Hepatic stellate cell (primary cell): ENCODE results near the gene MIPEP.

Experiments
- DNase-seq: peaks from one replicate; pipeline ENCODE4 v3.0.0; 2011; ENCODE audit warnings: low spot score

The MIPEP gene

GRCh38 chr13:23810685-23811240, 78.4 kb downstream of the MIPEP start:
- DNase-seq = no peak

- DNase-seq = no peak
These were observed 80.4 kb downstream of the MIPEP start for GRCh38 chr13:23808803-23809202.

GRCh38 chr13:23806874-23807526, 82.2 kb downstream of the MIPEP start:
- DNase-seq = no peak

- DNase-seq = no peak
These were observed 83.4 kb downstream of the MIPEP start for GRCh38 chr13:23805821-23806220.

- DNase-seq = no peak
These were observed 84.1 kb downstream of the MIPEP start for GRCh38 chr13:23805122-23805521.

- no peak for DNase-seq
These were observed 85.0 kb downstream of the MIPEP start for GRCh38 chr13:23804166-23804565.

GRCh38 chr13:23801141-23801540, 88.1 kb downstream of the MIPEP start:
- DNase-seq = no peak

GRCh38 chr13:23799945-23800344, 89.3 kb downstream of the MIPEP start:
- no peak for DNase-seq

GRCh38 chr13:23797276-23797903, 91.8 kb downstream of the MIPEP start:
- no peak for DNase-seq

- DNase-seq = no peak
These were observed 92.6 kb downstream of the MIPEP start for GRCh38 chr13:23796551-23796950.

GRCh38 chr13:23794267-23795161, 94.7 kb downstream of the MIPEP start:
- peak; percentile 28 for DNase-seq

- no peak for DNase-seq
These were observed 95.5 kb downstream of the MIPEP start for GRCh38 chr13:23793711-23794110.

- no peak for DNase-seq
These were observed 96.5 kb downstream of the MIPEP start for GRCh38 chr13:23792680-23793079.

GRCh38 chr13:23790577-23791170, 98.5 kb downstream of the MIPEP start:
- peak; percentile 48 for DNase-seq

- DNase-seq = no peak
These were observed 99.4 kb downstream of the MIPEP start for GRCh38 chr13:23789576-23790346.

- DNase-seq = no peak
These were observed 100.7 kb downstream of the MIPEP start for GRCh38 chr13:23788459-23788858.

- DNase-seq = no peak
These were observed 101.7 kb downstream of the MIPEP start for GRCh38 chr13:23787464-23787863.

GRCh38 chr13:23786607-23787006, 102.6 kb downstream of the MIPEP start:
- no peak for DNase-seq

GRCh38 chr13:23778879-23779278, 110.3 kb downstream of the MIPEP start:
- no peak for DNase-seq

GRCh38 chr13:23778002-23778652, 111.1 kb downstream of the MIPEP start:
- no peak for DNase-seq

GRCh38 chr13:23777575-23777870, 111.7 kb downstream of the MIPEP start:
- no peak for DNase-seq
